ENCODE data around the gene SLAMF8.

SLAMF8 gene

DNA sequence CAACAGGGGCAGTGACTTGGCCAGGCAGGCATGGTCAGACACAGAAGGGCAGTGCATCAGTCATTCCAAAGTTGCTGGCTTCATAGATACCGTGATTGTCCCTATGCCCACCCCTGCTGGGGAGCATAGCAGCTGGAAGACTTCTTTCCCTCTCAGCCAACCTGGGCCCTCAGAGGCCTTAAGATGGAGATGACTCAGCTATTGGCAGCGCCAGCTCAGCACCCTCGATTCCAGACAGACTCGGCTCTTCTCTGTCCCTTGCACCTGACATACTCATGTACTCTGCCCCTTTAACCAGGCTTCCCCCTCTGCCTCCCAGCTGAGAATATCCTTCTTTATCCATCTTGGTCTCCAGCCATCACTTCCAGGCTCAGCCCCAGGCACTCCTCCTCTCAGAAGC lies 16.8 kb downstream of the SLAMF8 start:
- H3K4me3 ChIP-seq (ENCODE audit: control insufficient read depth, low read depth, low read length), result no peak overlapping the region
- DNase-seq (ENCODE audit: low read depth), result no peak
- TF ChIP-seq, protein P1, sequence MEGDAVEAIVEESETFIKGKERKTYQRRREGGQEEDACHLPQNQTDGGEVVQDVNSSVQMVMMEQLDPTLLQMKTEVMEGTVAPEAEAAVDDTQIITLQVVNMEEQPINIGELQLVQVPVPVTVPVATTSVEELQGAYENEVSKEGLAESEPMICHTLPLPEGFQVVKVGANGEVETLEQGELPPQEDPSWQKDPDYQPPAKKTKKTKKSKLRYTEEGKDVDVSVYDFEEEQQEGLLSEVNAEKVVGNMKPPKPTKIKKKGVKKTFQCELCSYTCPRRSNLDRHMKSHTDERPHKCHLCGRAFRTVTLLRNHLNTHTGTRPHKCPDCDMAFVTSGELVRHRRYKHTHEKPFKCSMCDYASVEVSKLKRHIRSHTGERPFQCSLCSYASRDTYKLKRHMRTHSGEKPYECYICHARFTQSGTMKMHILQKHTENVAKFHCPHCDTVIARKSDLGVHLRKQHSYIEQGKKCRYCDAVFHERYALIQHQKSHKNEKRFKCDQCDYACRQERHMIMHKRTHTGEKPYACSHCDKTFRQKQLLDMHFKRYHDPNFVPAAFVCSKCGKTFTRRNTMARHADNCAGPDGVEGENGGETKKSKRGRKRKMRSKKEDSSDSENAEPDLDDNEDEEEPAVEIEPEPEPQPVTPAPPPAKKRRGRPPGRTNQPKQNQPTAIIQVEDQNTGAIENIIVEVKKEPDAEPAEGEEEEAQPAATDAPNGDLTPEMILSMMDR (conservative IDR thresholded peaks at IDR 0.05; ENCODE audit: control insufficient read depth, insufficient read depth, low read depth, low read length), result no peak

DNA sequence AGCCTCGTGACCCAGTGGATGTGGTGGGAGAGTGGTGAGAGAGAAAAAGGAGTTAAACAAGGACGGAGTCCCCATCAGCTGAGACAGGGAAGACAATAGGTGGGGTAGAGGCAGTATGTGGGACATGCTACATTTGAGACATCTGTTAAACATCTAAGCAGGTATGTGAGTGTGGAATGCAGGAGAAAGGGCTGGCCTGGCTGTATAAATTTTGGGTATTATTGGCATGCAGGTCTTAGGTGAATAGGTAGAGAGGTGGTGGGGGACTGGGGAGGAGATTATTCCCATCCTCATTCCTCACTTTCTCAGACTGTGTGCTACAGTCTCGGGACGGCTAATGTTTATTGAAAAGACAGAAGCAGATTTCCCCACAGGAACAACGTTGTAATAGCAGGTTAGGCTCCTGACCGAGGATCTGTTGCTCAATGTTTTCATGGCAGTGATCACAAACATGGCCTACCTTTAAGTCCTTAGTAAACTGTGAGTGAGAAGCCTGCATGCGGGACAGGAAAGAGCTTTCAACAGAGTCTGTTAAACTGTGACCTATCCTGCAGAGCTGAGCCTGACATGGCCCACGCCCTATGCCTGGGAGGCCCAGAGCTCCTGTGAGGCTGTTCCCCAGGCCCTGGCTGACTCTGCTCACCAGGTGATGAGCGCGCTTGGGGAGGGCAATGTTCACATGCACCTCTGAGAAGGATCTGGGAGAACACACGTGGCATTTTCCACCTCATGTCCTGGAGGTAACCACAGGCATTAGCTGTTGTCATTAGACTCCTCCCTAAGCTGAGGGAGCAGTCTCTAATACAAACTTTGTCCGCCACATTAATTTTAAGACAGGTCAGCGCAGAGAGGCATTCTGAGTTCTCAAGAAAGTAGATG lies 19.3 kb downstream of the SLAMF8 start:
- no peak overlapping the region for H3K4me3 ChIP-seq (ENCODE audit: control insufficient read depth, low read depth, low read length)
- TF ChIP-seq, protein P1 (conservative IDR thresholded peaks at IDR 0.05; ENCODE audit: control insufficient read depth, insufficient read depth, low read depth, low read length), result no peak
- no peak for DNase-seq (ENCODE audit: low read depth)

DNA sequence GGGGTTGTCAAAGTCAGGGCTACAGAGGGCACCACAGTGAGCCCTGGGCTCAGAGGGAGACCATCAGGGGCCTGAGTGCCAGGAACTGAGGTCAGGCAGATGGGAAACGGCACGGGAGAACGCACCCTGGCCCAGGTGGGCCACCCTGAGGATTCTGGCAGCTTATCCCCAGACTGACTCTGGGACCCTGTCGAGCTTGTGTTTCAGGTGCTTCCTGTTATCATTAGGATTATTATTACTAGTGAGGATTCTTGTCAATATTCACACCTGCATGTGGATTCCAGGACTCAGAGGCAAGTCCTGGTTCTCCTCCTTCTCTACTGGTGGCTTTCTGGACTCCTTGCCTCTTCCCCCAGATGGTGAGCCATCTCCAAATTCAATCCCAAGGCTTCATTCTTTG lies 20.6 kb downstream of the SLAMF8 start:
- TF ChIP-seq, protein P1 (conservative IDR thresholded peaks at IDR 0.05; ENCODE audit: control insufficient read depth, insufficient read depth, low read depth, low read length), result no peak
- DNase-seq (ENCODE audit: low read depth), result no peak
- H3K4me3 ChIP-seq (ENCODE audit: control insufficient read depth, low read depth, low read length), result no peak overlapping the region

DNA sequence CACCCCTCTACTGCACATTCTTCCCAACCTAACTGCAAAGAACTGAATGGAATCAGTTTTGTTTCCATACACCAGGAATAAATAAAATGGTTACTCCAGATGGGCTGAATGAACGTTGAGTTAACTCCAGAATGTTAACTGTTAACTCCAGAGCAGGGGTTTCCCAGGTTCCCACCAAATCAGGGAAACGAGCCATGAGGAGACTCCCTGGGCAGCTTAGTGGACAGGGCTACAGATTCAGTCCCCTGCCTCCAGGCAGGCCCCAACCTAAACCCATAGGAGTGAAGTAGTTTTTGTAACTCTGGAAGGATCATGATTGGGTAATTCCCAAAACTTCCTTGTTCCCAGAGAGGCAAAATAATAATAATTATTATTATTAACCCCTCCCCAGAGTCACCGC lies 21.7 kb downstream of the SLAMF8 start:
- TF ChIP-seq, protein P1 (conservative IDR thresholded peaks at IDR 0.05; ENCODE audit: control insufficient read depth, insufficient read depth, low read depth, low read length), result no peak

DNA sequence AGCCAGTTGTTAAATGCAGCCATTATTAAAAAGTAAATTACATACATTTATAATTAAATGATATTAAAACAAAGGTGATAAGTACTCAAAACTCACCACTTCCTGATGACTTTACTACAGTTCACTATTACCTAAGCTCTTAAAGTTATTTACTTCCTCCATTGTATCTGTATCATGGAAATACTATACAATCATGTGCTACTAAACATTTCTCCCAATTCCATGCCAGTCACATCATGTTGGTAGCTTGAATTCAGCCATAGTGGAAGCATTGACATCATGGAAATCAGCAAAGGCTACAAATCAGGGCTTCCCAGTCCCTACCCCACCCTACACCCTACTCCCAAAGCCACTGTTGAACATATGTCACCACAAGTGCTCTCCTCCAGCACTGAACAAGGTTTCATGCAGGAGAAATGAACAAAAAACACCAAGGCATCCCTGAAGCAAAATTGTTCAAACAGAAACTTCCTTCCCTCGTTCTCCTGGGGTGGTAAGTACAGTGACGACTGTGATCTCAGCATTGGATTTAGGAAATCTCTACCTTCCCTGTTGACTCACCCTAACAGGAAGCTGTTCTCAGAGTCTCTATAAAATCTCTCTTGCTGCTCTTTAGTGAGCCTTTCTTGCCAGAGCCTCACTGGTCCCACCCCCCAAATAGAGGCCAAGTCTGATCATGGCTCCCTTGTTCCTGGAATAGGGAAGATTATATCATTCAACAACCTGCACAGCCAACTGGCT lies 23.1 kb downstream of the SLAMF8 start:
- TF ChIP-seq, protein P1 (conservative IDR thresholded peaks at IDR 0.05; ENCODE audit: control insufficient read depth, insufficient read depth, low read depth, low read length), result no peak
- DNase-seq (ENCODE audit: low read depth), result peak; percentile 64
- H3K4me3 ChIP-seq (ENCODE audit: control insufficient read depth, low read depth, low read length), result no peak overlapping the region

More for the DNA sequence above, 21.7 kb downstream of the SLAMF8 start:
- no peak for DNase-seq (ENCODE audit: low read depth)
- H3K4me3 ChIP-seq (ENCODE audit: control insufficient read depth, low read depth, low read length), result no peak overlapping the region

DNA sequence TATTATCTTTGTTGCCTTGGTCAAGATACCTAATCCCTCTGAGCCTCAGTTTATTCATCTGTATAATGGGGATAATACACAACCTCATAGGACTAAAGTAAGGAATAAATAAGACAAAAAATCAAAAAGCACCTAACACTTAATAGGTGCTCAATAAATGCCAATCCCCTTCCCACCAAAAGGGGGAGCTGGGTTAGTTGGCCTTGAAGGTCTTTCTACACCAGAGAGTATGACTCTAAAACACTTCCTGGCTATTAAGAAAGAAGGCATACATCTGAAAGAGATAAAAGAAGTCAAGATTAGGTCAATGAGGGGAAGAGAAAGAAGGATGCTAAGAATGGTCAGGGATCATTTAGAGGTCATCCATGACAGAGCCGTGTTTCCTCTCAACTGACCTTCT lies 24.7 kb downstream of the SLAMF8 start:
- TF ChIP-seq, protein P1 (conservative IDR thresholded peaks at IDR 0.05; ENCODE audit: control insufficient read depth, insufficient read depth, low read depth, low read length), result peak; percentile 26
- no peak for DNase-seq (ENCODE audit: low read depth)
- H3K4me3 ChIP-seq (ENCODE audit: control insufficient read depth, low read depth, low read length), result no peak overlapping the region

All from fibroblast of mammary gland (primary cell).